C4-2B (cell line): ENCODE data around the gene KMT2B.

Experiments
- ZFX ChIP-seq: fragments of 450-650 bp; IDR thresholded peaks from 2 replicates; pipeline ENCODE4 v1.6.1; 2017
- TF ChIP-seq, protein P1 (sequence below): fragments of 450-650 bp; conservative IDR thresholded peaks from 2 replicates; pipeline ENCODE4 v1.5.1; 2017; ENCODE audit warnings: mild to moderate bottlenecking

DNA sequence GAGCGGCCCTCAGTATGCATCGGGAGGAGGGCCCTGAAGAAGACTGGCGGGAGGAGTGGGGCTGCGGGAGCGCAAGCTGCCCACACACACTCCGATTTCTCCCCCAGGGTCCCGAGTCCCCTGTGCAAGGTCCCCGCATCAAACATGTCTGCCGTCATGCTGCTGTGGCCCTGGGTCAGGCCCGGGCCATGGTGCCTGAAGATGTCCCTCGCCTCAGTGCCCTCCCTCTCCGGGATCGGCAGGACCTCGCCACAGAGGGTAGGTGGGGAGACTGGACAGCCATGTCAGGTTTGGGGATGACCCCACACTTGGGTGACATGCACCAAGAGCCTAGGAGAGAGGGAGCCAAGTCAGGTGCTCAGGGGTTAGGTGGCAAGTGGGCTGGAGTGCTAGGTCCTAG, 4.7 kb downstream of the KMT2B start:
- TF ChIP-seq, protein P1, sequence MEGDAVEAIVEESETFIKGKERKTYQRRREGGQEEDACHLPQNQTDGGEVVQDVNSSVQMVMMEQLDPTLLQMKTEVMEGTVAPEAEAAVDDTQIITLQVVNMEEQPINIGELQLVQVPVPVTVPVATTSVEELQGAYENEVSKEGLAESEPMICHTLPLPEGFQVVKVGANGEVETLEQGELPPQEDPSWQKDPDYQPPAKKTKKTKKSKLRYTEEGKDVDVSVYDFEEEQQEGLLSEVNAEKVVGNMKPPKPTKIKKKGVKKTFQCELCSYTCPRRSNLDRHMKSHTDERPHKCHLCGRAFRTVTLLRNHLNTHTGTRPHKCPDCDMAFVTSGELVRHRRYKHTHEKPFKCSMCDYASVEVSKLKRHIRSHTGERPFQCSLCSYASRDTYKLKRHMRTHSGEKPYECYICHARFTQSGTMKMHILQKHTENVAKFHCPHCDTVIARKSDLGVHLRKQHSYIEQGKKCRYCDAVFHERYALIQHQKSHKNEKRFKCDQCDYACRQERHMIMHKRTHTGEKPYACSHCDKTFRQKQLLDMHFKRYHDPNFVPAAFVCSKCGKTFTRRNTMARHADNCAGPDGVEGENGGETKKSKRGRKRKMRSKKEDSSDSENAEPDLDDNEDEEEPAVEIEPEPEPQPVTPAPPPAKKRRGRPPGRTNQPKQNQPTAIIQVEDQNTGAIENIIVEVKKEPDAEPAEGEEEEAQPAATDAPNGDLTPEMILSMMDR, result no peak
- TF ChIP-seq ZFX, result no peak
